PC-3 (cell line): ENCODE results near the gene AGAP1. TPM values are rescaled to one million over a fixed set of nuclear protein-coding genes. Genes with fewer than 3 reads are reported as not detected.

Experiments
- ATAC-seq: fragments of 200-7000 bp; cut with Tn5 transposase; 2 replicates; pipeline ENCODE4 v1.9.1; 2020; ENCODE audit warnings: mild to moderate bottlenecking, moderate library complexity
- BruUV-seq: library from RNA; stranded (reverse); fragments of 400-500 nt; replicated peaks from 2 replicates; lab custom pipeline; 2021; lab: Mats Ljungman, UMichigan
- CTCF ChIA-PET: fragments of 300-600 bp; sonication (Branson Sonifier 250); formaldehyde crosslinking; loops from one replicate; lab custom pipeline; 2022; ENCODE audit warnings: antibody characterized with exemption; lab: Charles Lee
- POLR2A ChIA-PET: fragments of 300-600 bp; sonication (Branson Sonifier 250); formaldehyde crosslinking; loops from one replicate; lab custom pipeline; 2022; ENCODE audit warnings: antibody characterized with exemption; ENCODE audit not compliant: unreplicated experiment; lab: Charles Lee
- DNase-seq: peaks from one replicate; pipeline ENCODE4 v3.0.0-alpha.2; 2015
- H2AFZ ChIP-seq: fragments of 300-600 bp; sonication (generic); 2 replicates; pipeline ENCODE4 v1.6.0; 2016; ENCODE audit warnings: antibody characterized with exemption, low read length
- H3F3A ChIP-seq: fragments of 300-600 bp; sonication (generic); one replicate; pipeline ENCODE4 v1.6.0; 2017; ENCODE audit warnings: antibody characterized with exemption, low read length, control low read depth, mild to moderate bottlenecking; ENCODE audit not compliant: unreplicated experiment
- H3K27ac ChIP-seq: fragments of 300-600 bp; sonication (generic); 2 replicates; pipeline ENCODE4 v1.5.1; 2016; ENCODE audit warnings: mild to moderate bottlenecking, low read length
- H3K27me3 ChIP-seq: fragments of 300-600 bp; sonication (generic); 2 replicates; pipeline ENCODE4 v1.6.1; 2016; ENCODE audit warnings: low read length, mixed read lengths
- H3K36me3 ChIP-seq: fragments of 300-600 bp; sonication (generic); 2 replicates; pipeline ENCODE4 v1.6.1; 2016; ENCODE audit warnings: low read depth, mixed run types, low read length, mixed read lengths
- H3K4me1 ChIP-seq: fragments of 300-600 bp; sonication (generic); 2 replicates; pipeline ENCODE4 v1.5.1; 2016; ENCODE audit warnings: low read length; ENCODE audit not compliant: insufficient read depth
- H3K4me2 ChIP-seq: fragments of 300-600 bp; sonication (generic); 2 replicates; pipeline ENCODE4 v1.6.0; 2016; ENCODE audit warnings: low read length
- H3K4me3 ChIP-seq: fragments of 300-600 bp; sonication (generic); 2 replicates; pipeline ENCODE4 v1.5.1; 2016; ENCODE audit warnings: mild to moderate bottlenecking, low read length, mixed read lengths
- H3K79me2 ChIP-seq: fragments of 300-600 bp; sonication (generic); 2 replicates; pipeline ENCODE4 v1.6.1; 2017; ENCODE audit warnings: low read length, mixed read lengths
- H3K9ac ChIP-seq: fragments of 300-600 bp; sonication (generic); 2 replicates; pipeline ENCODE4 v1.6.0; 2016; ENCODE audit warnings: mild to moderate bottlenecking, low read length
- H3K9me2 ChIP-seq: fragments of 300-600 bp; sonication (generic); replicated peaks from 2 replicates; pipeline ENCODE4 v1.6.1; 2016; ENCODE audit warnings: mixed run types, low read length, mixed read lengths
- H3K9me3 ChIP-seq: fragments of 300-600 bp; sonication (generic); 2 replicates; pipeline ENCODE4 v1.6.1; 2016; ENCODE audit warnings: low read length, mixed read lengths
- H4K20me1 ChIP-seq: fragments of 300-600 bp; sonication (generic); 2 replicates; pipeline ENCODE4 v1.6.1; 2016; ENCODE audit warnings: low read length, mixed read lengths
- CTCF ChIP-seq: fragments of 300-600 bp; sonication (generic); conservative IDR thresholded peaks from 2 replicates; pipeline ENCODE4 v1.5.1; 2017; ENCODE audit warnings: antibody characterized with exemption, low read depth, mild to moderate bottlenecking, low read length
- EZH2 ChIP-seq: fragments of 300-600 bp; sonication (generic); IDR thresholded peaks from one replicate; pipeline ENCODE4 v1.6.1; 2017; ENCODE audit warnings: antibody characterized with exemption, mild to moderate bottlenecking, low read length; ENCODE audit not compliant: unreplicated experiment
- EZH2phosphoT487 ChIP-seq: fragments of 300-600 bp; sonication (generic); IDR thresholded peaks from 2 replicates; pipeline ENCODE4 v1.6.1; 2018; ENCODE audit warnings: mild to moderate bottlenecking, antibody characterized with exemption, low read length, borderline replicate concordance
- intact Hi-C: fragments of 100-400 bp; cut with micrococcal nuclease; formaldehyde crosslinking; loops from 2 replicates; pipeline ENCODE4 v1.9.0; 2023
- total RNA-seq: library from RNA; depleted of rRNA; stranded (reverse); fragments of >200 nt; gene quantifications from 2 replicates; pipeline ENCODE4 v1.2.3, GENCODE V29; 2014

AGAP1 gene
- total RNA-seq, 1 experiment from 2014 or later: 31.0 TPM

- H3K9me2 ChIP-seq: no peaks in the 10 kb centered on the region
- no TSS peak for BruUV-seq
- no peaks in the 10 kb centered on the region for H3K9me3 ChIP-seq
- H3K27me3 ChIP-seq: no peaks in the 10 kb centered on the region
- ATAC-seq: no peak
- H3K9ac ChIP-seq: no peak overlapping the region
- CTCF ChIA-PET: no interaction called here
- H2AFZ ChIP-seq: no peak overlapping the region
- no peaks in the 10 kb centered on the region for H3K79me2 ChIP-seq
- TF ChIP-seq EZH2 (no peak), CTCF (no peak), EZH2phosphoT487 (no peak)
- no peaks in the 10 kb centered on the region for H4K20me1 ChIP-seq
- H3K36me3 ChIP-seq: no peaks in the 10 kb centered on the region
- no peak for DNase-seq
- H3K4me3 ChIP-seq: no peak overlapping the region
- H3F3A ChIP-seq: no peaks in the 10 kb centered on the region
- intact Hi-C loops: no loop called here
- peaks cover 9% of the 10 kb centered on the region for H3K4me1 ChIP-seq
- H3K27ac ChIP-seq: no peak overlapping the region
- no peak overlapping the region for H3K4me2 ChIP-seq
- POLR2A ChIA-PET: no interaction called here
Measured at GRCh38 chr2:235849489-235849888, 355.6 kb downstream of the AGAP1 start.

GRCh38 chr2:235850289-235850688 lies 356.4 kb downstream of the AGAP1 start:
- TF ChIP-seq CTCF (no peak), EZH2 (no peak)
- no peaks in the 10 kb centered on the region for H4K20me1 ChIP-seq
- no peaks in the 10 kb centered on the region for H3K9me2 ChIP-seq
- no peak for ATAC-seq
- peaks cover 15% of the 10 kb centered on the region for H3K4me1 ChIP-seq
- H3K9ac ChIP-seq: no peak overlapping the region
- ChIA-PET POLR2A (no interaction called here), CTCF (no interaction called here)
- no peak overlapping the region for H2AFZ ChIP-seq
- H3K79me2 ChIP-seq: no peaks in the 10 kb centered on the region
- no peaks in the 10 kb centered on the region for H3K36me3 ChIP-seq
- no peaks in the 10 kb centered on the region for H3F3A ChIP-seq
- H3K27me3 ChIP-seq: no peaks in the 10 kb centered on the region
- no peak for DNase-seq
- no peak overlapping the region for H3K4me3 ChIP-seq
- H3K27ac ChIP-seq: no peak overlapping the region
- no TSS peak for BruUV-seq
- no peak overlapping the region for H3K4me2 ChIP-seq
- intact Hi-C loops: no loop called here
- H3K9me3 ChIP-seq: no peaks in the 10 kb centered on the region

- intact Hi-C loops: no loop called here
- Histone ChIP-seq H3K27me3 (no peaks in the 10 kb centered on the region), H3K4me3 (no peak overlapping the region), H3K4me2 (no peak overlapping the region), H3F3A (no peaks in the 10 kb centered on the region), H4K20me1 (no peaks in the 10 kb centered on the region), H3K79me2 (no peaks in the 10 kb centered on the region), H3K9me2 (no peaks in the 10 kb centered on the region), H3K36me3 (no peaks in the 10 kb centered on the region), H3K9ac (no peak overlapping the region), H3K27ac (no peak overlapping the region), H3K4me1 (peaks cover 18% of the 10 kb centered on the region), H2AFZ (no peak overlapping the region), H3K9me3 (no peaks in the 10 kb centered on the region)
- POLR2A ChIA-PET: no interaction called here
- no peak for ATAC-seq
- no TSS peak for BruUV-seq
- TF ChIP-seq EZH2 (no peak), EZH2phosphoT487 (no peak), CTCF (no peak)
- DNase-seq: no peak
- CTCF ChIA-PET: no interaction called here
Measured at GRCh38 chr2:235850771-235851551, 357.1 kb downstream of the AGAP1 start.
